GM18505 (cell line): ENCODE results near the gene SLC1A7.

Experiments
- ATAC-seq: cut with Tn5 transposase; IDR thresholded peaks from one replicate; pipeline ENCODE4 v1.9.1; 2021; ENCODE audit not compliant: unreplicated experiment
- POLR2A ChIP-seq: IDR thresholded peaks from 4 replicates; pipeline ENCODE4 v1.6.1; 2011; ENCODE audit warnings: borderline replicate concordance; ENCODE audit not compliant: insufficient read depth, insufficient read length; ENCODE audit errors: extremely low read depth

Gene SLC1A7

DNA sequence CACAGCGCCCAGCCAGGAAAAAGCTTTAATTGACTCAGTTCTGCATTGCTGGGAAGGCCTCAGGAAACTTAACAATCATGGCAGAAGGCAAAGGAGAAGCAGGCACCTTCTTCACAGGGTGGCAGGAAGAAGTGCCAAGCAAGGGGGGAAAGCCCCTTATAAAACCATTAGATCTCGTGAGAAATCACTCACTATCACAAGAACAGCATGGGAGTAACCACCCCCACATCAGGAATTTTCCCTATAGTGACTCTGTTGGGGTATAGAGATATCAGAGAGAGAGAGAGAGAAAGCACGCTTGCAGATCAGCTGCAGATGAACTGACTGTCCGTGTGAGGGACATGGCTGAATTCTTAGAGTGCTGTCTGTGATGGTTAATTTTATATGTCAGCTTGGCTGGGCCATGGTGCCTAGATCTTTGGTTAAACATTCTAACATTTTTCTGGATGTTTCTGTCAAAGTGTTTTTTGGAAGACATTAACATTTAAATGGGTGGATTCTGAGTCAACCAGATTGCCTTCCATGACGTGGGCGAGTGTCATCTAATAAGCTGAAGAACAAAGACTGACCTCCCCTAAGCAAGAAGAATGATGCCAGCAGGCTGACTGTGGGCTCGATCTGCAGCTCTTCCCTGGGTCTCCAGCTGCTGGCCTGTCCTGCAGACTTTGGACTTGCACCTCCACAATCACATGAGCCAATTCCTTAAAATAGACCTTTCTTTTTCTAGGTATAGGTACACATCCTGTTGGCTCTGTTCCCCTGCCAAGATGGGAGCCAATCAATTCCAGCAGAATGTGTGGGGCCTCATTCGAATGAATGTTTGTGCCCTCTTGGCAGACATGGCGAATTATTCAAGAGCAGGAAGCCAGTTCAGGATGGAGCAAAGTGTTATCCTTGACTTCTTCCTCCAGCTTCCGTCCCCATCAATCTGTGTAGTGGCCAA, 32.8 kb upstream of the SLC1A7 start:
- no peak for TF ChIP-seq POLR2A
- ATAC-seq, result no peak

DNA sequence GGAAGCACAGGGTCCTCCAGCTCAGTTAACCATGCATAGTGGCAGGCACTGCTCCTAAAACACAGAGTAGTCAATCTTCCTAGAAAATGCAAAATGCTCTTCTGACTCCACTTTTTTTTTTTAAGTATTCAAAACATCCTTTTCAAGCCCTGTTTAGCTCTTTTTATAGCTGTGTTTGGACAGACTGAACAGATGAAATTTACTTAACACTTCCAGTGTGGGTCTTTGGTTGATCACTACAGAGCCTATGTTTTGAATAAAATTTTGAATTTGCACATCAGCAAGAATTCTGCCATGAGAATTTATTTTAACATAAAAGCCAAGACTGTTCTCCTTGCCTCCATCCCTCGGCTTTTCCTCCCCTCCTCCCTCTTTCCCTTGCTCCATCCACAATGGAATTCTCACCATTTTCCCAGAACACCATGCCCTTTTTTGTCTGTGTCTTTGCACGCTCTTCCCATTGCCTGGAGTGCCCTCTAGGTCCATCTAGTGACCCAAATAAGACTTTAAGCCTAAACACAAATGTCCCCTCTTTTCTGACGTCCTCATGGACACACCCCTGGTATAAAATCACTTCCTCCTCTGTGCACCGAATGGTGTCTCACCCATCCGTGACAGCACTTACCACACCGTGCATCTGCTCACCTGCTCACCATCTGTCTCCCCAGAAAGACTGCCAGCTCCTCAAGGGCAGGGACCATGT, 30.1 kb upstream of the SLC1A7 start:
- no peak for ATAC-seq
- TF ChIP-seq POLR2A, result no peak

DNA sequence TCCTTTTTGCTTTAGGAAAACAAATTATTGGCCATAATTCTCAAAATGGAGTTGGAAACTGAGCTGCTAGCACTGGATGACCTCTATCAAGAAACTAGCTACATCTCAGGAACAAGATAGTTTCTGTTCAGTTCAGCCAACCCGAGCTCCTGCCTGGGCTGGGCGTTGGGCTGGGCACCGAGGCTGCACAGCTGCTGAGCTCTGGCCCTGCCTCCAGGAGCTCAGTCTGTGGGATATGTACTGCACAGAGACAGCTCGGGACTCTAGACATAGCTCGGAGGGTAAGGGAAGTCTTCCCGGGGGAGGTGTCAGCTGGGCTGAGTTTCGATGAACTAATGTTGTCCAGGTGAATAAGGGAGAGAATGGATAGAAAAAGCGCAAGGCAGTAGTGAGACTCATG, 24.5 kb upstream of the SLC1A7 start:
- ATAC-seq, result no peak
- TF ChIP-seq POLR2A, result no peak

GRCh38 chr1:53166366-53166765, 23.9 kb upstream of the SLC1A7 start:
- no peak for TF ChIP-seq POLR2A
- no peak for ATAC-seq

DNA sequence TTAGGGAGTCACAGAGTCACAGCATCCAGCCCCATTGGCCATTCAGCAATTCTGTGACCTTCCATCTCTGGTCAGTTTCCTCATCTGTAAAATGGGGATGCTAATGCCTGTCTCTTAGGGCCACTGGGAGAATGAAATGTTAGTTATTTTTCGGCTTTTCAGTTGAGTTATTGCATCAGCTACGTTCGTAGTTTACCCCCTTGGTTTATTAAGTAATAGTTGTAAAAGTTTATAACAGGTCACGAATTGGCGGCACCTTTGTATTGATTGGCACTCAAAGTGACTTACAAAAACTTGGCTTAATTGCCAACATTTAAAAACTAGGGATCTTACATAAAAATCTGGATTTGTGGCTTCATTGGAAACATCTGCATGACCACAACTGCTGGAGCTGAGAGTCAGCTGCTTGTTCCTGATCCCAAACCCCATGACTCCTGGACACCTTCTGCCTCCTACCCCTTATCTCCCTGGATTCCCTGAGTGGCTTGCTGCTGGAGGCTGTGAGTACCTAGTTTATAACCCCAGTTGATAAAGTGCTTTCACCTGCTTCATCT, 23.0 kb upstream of the SLC1A7 start:
- TF ChIP-seq POLR2A, result no peak

GRCh38 chr1:53163291-53163768, 20.9 kb upstream of the SLC1A7 start:
- ATAC-seq, result no peak
- TF ChIP-seq POLR2A, result no peak

More for the DNA sequence above, 23.0 kb upstream of the SLC1A7 start:
- no peak for ATAC-seq

DNA sequence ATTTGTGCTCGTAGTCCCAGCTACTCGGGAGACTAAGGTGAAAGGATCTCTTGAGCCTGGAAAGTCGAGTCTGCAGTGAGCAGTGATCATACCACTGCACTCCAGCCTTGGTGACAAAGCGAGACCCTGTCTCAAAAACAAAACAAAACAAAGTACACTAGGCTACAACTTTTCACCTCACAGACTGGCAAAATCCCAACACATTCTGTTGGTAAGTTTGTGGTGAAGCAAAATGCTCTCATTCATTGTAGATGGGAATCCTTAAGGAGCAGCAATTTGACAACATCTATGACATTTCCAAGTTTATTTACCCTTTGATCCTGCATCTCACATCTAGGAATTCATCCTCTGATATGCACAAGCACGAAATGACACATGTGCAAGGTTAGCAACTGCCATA, 20.2 kb upstream of the SLC1A7 start:
- no peak for TF ChIP-seq POLR2A
- ATAC-seq, result no peak

DNA sequence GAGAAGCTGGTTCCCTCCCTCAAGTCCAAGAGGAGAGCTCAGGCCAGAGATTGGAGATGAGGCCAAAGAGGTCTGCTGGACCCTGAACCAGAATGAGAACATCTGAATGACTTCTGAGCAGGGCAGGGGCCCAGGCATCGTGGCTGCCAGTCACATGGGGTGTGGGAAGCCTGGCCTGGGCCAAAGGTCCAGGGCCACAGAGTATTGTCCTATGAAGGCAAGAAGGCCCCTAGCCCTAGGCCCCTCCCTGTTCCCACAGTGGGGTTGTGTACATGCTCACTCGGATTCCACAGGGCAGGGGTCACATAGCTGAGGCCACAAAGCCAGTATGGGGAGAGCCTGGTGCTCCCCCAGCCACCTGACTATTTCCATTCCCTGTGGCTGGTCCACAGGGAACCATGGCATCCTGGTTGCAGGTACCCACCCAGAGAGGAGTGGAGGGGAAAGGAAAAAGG, 18.5 kb upstream of the SLC1A7 start:
- no peak for TF ChIP-seq POLR2A
- ATAC-seq, result no peak

DNA sequence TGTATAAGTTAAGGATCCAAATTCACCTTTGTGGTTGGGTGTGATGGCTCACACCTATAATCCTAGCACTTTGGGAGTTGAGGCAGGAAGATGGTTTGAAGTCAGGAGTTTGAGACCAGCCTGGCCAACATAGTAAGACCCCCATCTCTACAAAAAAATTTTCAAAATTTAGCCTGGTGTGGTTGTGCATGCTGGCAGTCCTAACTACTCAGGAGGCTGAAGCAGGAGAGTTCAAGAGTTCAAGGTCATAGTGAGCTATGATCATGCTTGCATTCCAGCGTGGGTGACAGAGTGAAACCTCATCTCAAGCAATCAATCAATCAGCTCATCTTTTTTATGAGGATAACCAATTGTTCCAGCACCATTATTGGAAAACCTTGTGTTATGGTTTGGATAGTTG, 16.5 kb upstream of the SLC1A7 start:
- ATAC-seq, result no peak
- no peak for TF ChIP-seq POLR2A

- no peak for ATAC-seq
- TF ChIP-seq POLR2A, result no peak
Measured at GRCh38 chr1:53156783-53157182, 14.3 kb upstream of the SLC1A7 start.

DNA sequence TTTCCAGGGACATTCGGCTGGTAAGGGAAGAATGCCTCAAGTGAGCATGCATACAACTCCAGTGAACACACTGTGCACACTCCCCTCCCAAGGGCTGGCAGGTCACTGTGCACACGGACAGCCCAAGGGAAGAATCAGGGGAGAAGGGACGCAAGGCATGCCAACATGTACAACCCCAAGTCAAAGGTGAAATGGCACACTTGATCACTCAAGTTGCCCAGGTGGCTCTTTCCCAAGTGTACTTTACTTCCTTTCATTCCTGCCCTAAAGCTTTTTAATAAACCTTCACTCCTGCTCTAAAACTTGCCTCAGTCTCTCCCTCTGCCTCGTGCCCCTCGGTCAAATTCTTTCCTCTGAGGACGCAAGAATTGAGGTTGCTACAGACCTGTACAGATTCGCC, 13.5 kb upstream of the SLC1A7 start:
- no peak for ATAC-seq
- no peak for TF ChIP-seq POLR2A

DNA sequence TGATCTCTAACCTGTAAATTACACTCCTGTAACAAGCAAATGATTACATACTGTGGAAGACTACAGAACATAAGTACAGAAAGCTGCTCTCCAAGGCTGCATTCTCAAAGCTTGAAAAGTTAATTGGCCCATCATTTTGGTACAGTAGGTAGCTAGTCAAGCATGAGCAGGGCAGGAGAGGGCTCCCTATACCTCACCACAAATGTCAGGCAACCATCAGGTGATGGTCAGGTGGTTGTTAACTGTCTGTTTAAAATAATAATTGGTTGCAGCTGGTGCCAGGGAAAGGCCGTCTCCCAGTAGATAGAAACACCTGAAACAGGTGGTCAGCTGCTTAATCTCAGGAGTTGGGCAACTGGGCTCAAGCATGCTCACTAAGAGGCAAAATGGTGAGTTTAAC, 13.1 kb upstream of the SLC1A7 start:
- TF ChIP-seq POLR2A, result no peak
- ATAC-seq, result no peak

DNA sequence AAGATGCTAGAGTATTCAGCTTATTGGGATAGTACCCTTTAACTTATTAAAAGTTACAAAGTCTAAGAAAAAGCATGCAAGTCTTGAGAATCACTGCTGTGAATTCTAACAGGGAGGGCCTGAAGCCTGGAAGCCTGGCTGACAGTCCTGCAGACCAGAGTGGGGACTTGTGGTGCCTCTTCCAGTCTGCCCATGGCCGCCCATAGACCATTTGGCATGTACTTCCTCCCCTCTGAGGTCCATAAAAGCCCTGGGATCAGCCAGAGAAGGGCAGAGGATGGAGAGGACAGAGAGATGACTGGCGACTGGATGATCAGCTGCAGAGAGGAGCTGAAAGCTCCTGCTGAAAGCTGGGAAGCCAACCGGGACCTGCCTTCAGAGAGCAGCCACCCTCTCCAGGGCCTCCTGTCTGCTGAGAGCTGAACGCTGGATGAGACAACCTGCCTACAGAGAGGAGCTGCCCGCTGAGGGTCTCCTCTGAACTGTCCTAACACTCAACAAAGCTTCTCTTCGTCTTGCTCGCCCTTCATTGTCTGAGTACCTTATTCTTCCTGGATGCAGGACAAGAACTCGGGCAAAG, 12.5 kb upstream of the SLC1A7 start:
- no peak for ATAC-seq
- no peak for TF ChIP-seq POLR2A
